ENCODE data around the gene POU4F1.

POU4F1 gene

GRCh38 chr13:78587395-78587794 is 16.0 kb downstream of the POU4F1 start:
- no peak for DNase-seq (ENCODE audit: low read depth, low spot score)
- TF ChIP-seq, protein P1, sequence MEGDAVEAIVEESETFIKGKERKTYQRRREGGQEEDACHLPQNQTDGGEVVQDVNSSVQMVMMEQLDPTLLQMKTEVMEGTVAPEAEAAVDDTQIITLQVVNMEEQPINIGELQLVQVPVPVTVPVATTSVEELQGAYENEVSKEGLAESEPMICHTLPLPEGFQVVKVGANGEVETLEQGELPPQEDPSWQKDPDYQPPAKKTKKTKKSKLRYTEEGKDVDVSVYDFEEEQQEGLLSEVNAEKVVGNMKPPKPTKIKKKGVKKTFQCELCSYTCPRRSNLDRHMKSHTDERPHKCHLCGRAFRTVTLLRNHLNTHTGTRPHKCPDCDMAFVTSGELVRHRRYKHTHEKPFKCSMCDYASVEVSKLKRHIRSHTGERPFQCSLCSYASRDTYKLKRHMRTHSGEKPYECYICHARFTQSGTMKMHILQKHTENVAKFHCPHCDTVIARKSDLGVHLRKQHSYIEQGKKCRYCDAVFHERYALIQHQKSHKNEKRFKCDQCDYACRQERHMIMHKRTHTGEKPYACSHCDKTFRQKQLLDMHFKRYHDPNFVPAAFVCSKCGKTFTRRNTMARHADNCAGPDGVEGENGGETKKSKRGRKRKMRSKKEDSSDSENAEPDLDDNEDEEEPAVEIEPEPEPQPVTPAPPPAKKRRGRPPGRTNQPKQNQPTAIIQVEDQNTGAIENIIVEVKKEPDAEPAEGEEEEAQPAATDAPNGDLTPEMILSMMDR (IDR thresholded peaks at IDR 0.05; ENCODE audit: insufficient read depth, low read length, missing control alignments) = no peak
- CTCF ChIA-PET = no interaction called here
- H3K4me3 ChIP-seq (ENCODE audit: low read depth, low read length) = no peak overlapping the region
- POLR2A ChIA-PET = no interaction called here

DNA sequence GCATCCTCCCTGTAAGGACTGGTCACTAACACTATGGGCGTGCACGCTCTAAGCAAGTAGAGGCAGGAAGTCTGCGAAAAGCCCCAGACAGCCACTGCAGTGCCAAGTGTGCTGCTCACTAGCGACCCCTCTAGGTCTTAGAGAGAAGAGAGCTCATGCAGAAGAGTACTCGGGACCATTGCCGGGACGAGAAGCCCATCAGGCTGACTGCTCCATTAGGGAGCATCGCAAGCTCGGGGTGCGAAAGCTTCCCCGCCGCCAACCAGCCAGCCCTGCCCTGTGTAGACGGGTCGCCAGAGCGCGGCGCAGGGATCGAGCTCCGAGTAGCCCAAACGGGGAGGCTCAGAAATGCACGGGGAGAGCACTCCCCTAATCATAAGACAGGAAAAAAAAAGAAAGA is 16.6 kb downstream of the POU4F1 start:
- CTCF ChIA-PET = no interaction called here
- no peak for DNase-seq (ENCODE audit: low read depth, low spot score)
- POLR2A ChIA-PET = no interaction called here
- H3K4me3 ChIP-seq (ENCODE audit: low read depth, low read length) = no peak overlapping the region
- TF ChIP-seq, protein P1 (IDR thresholded peaks at IDR 0.05; ENCODE audit: insufficient read depth, low read length, missing control alignments) = peak; percentile 1

- POLR2A ChIA-PET = no interaction called here
- no peak overlapping the region for H3K4me3 ChIP-seq (ENCODE audit: low read depth, low read length)
- no peak for DNase-seq (ENCODE audit: low read depth, low spot score)
- TF ChIP-seq, protein P1 (IDR thresholded peaks at IDR 0.05; ENCODE audit: insufficient read depth, low read length, missing control alignments) = no peak
- CTCF ChIA-PET = no interaction called here
Measured at GRCh38 chr13:78576261-78576660, 27.1 kb downstream of the POU4F1 start.

GRCh38 chr13:78572459-78572858 is 30.9 kb downstream of the POU4F1 start:
- POLR2A ChIA-PET = no interaction called here
- CTCF ChIA-PET = no interaction called here
- TF ChIP-seq, protein P1 (IDR thresholded peaks at IDR 0.05; ENCODE audit: insufficient read depth, low read length, missing control alignments) = no peak
- H3K4me3 ChIP-seq (ENCODE audit: low read depth, low read length) = no peak overlapping the region
- DNase-seq (ENCODE audit: low read depth, low spot score) = no peak

DNA sequence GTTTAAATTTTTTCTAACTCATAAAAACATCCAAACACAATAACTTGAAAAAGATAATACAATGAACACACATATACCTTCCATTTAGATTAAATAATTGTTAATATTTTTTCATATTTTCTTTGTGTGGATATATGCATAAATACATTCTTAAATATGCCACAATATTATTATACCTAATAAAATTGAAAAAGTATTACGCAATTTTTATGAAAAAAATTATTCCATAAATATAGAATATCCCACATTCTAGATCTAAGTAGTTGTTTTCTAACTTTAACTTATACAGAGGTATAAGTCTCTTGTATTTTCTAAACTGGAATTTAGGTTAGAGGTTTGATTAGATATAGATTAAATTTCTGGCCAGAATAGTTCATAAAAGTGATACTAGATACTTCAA is 34.3 kb downstream of the POU4F1 start:
- POLR2A ChIA-PET = no interaction called here
- TF ChIP-seq, protein P1 (IDR thresholded peaks at IDR 0.05; ENCODE audit: insufficient read depth, low read length, missing control alignments) = no peak
- CTCF ChIA-PET = no interaction called here
- no peak overlapping the region for H3K4me3 ChIP-seq (ENCODE audit: low read depth, low read length)
- no peak for DNase-seq (ENCODE audit: low read depth, low spot score)

GRCh38 chr13:78566631-78567030 is 36.7 kb downstream of the POU4F1 start:
- H3K4me3 ChIP-seq (ENCODE audit: low read depth, low read length) = no peak overlapping the region
- TF ChIP-seq, protein P1 (IDR thresholded peaks at IDR 0.05; ENCODE audit: insufficient read depth, low read length, missing control alignments) = no peak
- CTCF ChIA-PET = no interaction called here
- DNase-seq (ENCODE audit: low read depth, low spot score) = no peak
- POLR2A ChIA-PET = no interaction called here
